ENCODE data around the gene UTS2R. TPM values are rescaled to one million over a fixed set of nuclear protein-coding genes. Genes with fewer than 3 reads are reported as not detected.
"Not testable (repeated sequence)": the region's sequence is repeated elsewhere in the genome, so short reads cannot be mapped to it uniquely, and the experiment has no call there.

The UTS2R gene
- total RNA-seq, 4 donors from 2014 or later = not detected

GRCh38 chr17:82410014-82410716 lies 38.6 kb downstream of the UTS2R start:
- Histone ChIP-seq H3K4me1 (no peaks in the 10 kb centered on the region), H3K36me3 (no peaks in the 10 kb centered on the region), H3K4me3 (no peak overlapping the region), H3K27ac (no peak overlapping the region), H3K9me3 (no peaks in the 10 kb centered on the region), H3K27me3 (no peaks in the 10 kb centered on the region)
- TF ChIP-seq POLR2A (IDR thresholded peaks at IDR 0.05) = no peak
- TF ChIP-seq, protein P1, sequence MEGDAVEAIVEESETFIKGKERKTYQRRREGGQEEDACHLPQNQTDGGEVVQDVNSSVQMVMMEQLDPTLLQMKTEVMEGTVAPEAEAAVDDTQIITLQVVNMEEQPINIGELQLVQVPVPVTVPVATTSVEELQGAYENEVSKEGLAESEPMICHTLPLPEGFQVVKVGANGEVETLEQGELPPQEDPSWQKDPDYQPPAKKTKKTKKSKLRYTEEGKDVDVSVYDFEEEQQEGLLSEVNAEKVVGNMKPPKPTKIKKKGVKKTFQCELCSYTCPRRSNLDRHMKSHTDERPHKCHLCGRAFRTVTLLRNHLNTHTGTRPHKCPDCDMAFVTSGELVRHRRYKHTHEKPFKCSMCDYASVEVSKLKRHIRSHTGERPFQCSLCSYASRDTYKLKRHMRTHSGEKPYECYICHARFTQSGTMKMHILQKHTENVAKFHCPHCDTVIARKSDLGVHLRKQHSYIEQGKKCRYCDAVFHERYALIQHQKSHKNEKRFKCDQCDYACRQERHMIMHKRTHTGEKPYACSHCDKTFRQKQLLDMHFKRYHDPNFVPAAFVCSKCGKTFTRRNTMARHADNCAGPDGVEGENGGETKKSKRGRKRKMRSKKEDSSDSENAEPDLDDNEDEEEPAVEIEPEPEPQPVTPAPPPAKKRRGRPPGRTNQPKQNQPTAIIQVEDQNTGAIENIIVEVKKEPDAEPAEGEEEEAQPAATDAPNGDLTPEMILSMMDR (IDR thresholded peaks at IDR 0.05) = no peak
- intact Hi-C loops (cut with DNase I; ENCODE audit: low total_unique reads) = no loop called here
- DNase-seq = no peak

DNA sequence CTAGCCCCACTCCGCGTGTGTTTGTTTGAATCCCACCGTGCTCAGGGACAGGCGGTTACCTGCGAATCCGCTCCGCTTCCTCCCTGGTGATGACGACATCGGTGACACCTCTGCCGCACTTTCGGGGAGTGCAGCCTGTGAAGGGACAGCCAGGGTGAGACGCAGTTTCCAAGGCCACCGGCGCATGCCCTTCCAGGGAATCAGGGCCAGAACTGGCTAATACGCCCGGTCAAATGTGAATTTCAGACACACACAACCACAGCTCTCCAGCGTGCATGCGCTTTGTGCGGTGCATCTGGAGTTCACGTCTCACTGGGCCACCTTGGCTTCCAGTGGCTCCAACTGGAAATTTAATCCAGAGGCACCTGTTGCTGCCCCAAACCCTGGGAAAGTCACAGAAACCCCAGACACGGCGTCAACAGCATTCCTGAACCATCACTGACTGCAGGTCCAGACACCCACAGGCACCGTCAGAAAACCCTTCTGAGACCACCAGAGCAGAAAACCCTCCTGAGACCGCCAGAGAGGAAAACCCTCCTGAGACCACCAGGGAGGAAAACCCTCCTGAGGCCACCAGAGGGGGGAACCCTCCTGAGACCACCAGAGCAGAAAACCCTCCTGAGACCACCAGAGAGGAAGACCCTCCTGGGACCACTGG lies 40.0 kb downstream of the UTS2R start:
- H3K27me3 ChIP-seq = no peaks in the 10 kb centered on the region
- no peaks in the 10 kb centered on the region for H3K9me3 ChIP-seq
- TF ChIP-seq, protein P1 (IDR thresholded peaks at IDR 0.05) = no peak
- TF ChIP-seq POLR2A (IDR thresholded peaks at IDR 0.05) = no peak
- no peak overlapping the region for H3K4me3 ChIP-seq
- no peak overlapping the region for H3K27ac ChIP-seq
- no peaks in the 10 kb centered on the region for H3K36me3 ChIP-seq
- no peaks in the 10 kb centered on the region for H3K4me1 ChIP-seq
- intact Hi-C loops (cut with DNase I; ENCODE audit: low total_unique reads) = no loop called here
- DNase-seq = no peak

- H3K9me3 ChIP-seq; H3K27ac ChIP-seq; H3K4me3 ChIP-seq; DNase-seq; H3K36me3 ChIP-seq; intact Hi-C loops (cut with DNase I; ENCODE audit: low total_unique reads); H3K27me3 ChIP-seq; H3K4me1 ChIP-seq: not testable (repeated sequence)
These were observed 40.5 kb downstream of the UTS2R start for GRCh38 chr17:82412081-82412480.

- H3K4me1 ChIP-seq = no peaks in the 10 kb centered on the region
- no peaks in the 10 kb centered on the region for H3K9me3 ChIP-seq
- H3K27ac ChIP-seq = no peak overlapping the region
- H3K36me3 ChIP-seq = no peaks in the 10 kb centered on the region
- DNase-seq = no peak
- no peaks in the 10 kb centered on the region for H3K27me3 ChIP-seq
- no peak for TF ChIP-seq POLR2A (IDR thresholded peaks at IDR 0.05)
- TF ChIP-seq, protein P1 (IDR thresholded peaks at IDR 0.05) = no peak
- no peak overlapping the region for H3K4me3 ChIP-seq
- intact Hi-C loops (cut with DNase I; ENCODE audit: low total_unique reads) = no loop called here
These were observed 41.3 kb downstream of the UTS2R start for GRCh38 chr17:82412535-82413520.

GRCh38 chr17:82414548-82415281 lies 43.1 kb downstream of the UTS2R start:
- H3K4me1 ChIP-seq = peaks cover 0 to 3% of the 10 kb centered on the region in 2 donors
- H3K27me3 ChIP-seq = no peaks in the 10 kb centered on the region
- intact Hi-C loops (cut with DNase I; ENCODE audit: low total_unique reads) = no loop called here
- H3K4me3 ChIP-seq = no peak overlapping the region
- H3K9me3 ChIP-seq = no peaks in the 10 kb centered on the region
- H3K36me3 ChIP-seq = no peaks in the 10 kb centered on the region
- TF ChIP-seq, protein P1 (IDR thresholded peaks at IDR 0.05) = peak; percentile 54 to 64 (median 57)
- no peak for TF ChIP-seq POLR2A (IDR thresholded peaks at IDR 0.05)
- DNase-seq = peak; percentile 48 to 64
- no peak overlapping the region for H3K27ac ChIP-seq
